Nephron progenitor cell (in vitro differentiated cells): ENCODE results near the gene MAP4K4.
A peak's percentile ranks its signal among the peaks of the same experiment; 100 is the strongest.

Source experiments
- DNase-seq: peaks from one replicate; pipeline ENCODE4 v3.0.0; 2021
- H3K27ac Mint-ChIP-seq: 2 replicates; pipeline ENCODE4 v1.8.0; 2021; ENCODE audit warnings: mild to moderate bottlenecking, moderate library complexity, mixed read lengths
- H3K27me3 Mint-ChIP-seq: 2 replicates; pipeline ENCODE4 v1.8.0; 2021; ENCODE audit warnings: mild to moderate bottlenecking, low read depth, mixed read lengths; ENCODE audit not compliant: poor library complexity
- H3K36me3 Mint-ChIP-seq: 2 replicates; pipeline ENCODE4 v1.8.0; 2021; ENCODE audit warnings: low read depth, mixed read lengths
- H3K4me1 Mint-ChIP-seq: 2 replicates; pipeline ENCODE4 v1.8.0; 2021; ENCODE audit warnings: mixed read lengths
- H3K4me3 Mint-ChIP-seq: 2 replicates; pipeline ENCODE4 v1.8.0; 2021; ENCODE audit warnings: mild to moderate bottlenecking, moderate library complexity, mixed read lengths
- H3K9me3 Mint-ChIP-seq: 2 replicates; pipeline ENCODE4 v1.8.0; 2021; ENCODE audit warnings: mild to moderate bottlenecking, moderate library complexity, mixed read lengths
- TF ChIP-seq, protein P1 (sequence below): fragments of 200-600 bp; sonication (generic); IDR thresholded peaks from 2 replicates; pipeline ENCODE4 v1.5.0; 2021; ENCODE audit warnings: antibody characterized with exemption

Gene MAP4K4

DNA sequence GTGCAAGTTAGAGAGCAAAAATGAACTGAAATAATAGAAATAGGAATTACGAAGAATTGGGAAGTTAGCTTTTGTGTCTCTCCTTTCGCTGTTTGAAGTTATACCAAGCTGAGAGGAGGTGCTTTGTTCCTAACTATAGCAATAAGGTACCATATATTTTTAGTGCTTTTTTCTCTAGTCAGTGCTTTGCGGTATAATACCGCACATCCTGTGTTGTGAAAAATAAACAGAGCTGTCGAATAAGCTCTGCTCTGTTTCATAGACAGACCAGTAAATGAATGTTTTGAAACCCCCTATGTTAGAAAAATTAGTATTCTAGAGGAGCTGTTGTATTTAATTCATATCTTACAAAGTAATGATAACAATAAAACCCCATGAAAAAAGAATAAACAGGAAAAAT, 130.8 kb downstream of the MAP4K4 start:
- TF ChIP-seq, protein P1, sequence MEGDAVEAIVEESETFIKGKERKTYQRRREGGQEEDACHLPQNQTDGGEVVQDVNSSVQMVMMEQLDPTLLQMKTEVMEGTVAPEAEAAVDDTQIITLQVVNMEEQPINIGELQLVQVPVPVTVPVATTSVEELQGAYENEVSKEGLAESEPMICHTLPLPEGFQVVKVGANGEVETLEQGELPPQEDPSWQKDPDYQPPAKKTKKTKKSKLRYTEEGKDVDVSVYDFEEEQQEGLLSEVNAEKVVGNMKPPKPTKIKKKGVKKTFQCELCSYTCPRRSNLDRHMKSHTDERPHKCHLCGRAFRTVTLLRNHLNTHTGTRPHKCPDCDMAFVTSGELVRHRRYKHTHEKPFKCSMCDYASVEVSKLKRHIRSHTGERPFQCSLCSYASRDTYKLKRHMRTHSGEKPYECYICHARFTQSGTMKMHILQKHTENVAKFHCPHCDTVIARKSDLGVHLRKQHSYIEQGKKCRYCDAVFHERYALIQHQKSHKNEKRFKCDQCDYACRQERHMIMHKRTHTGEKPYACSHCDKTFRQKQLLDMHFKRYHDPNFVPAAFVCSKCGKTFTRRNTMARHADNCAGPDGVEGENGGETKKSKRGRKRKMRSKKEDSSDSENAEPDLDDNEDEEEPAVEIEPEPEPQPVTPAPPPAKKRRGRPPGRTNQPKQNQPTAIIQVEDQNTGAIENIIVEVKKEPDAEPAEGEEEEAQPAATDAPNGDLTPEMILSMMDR, result no peak
- Mint-ChIP-seq H3K27me3 (no peaks in the 10 kb centered on the region), H3K4me1 (peaks cover 6% of the 10 kb centered on the region), H3K27ac (peak overlapping the region; percentile 9), H3K4me3 (no peak overlapping the region), H3K9me3 (no peaks in the 10 kb centered on the region), H3K36me3 (peaks cover 49% of the 10 kb centered on the region)
- DNase-seq, result no peak

DNA sequence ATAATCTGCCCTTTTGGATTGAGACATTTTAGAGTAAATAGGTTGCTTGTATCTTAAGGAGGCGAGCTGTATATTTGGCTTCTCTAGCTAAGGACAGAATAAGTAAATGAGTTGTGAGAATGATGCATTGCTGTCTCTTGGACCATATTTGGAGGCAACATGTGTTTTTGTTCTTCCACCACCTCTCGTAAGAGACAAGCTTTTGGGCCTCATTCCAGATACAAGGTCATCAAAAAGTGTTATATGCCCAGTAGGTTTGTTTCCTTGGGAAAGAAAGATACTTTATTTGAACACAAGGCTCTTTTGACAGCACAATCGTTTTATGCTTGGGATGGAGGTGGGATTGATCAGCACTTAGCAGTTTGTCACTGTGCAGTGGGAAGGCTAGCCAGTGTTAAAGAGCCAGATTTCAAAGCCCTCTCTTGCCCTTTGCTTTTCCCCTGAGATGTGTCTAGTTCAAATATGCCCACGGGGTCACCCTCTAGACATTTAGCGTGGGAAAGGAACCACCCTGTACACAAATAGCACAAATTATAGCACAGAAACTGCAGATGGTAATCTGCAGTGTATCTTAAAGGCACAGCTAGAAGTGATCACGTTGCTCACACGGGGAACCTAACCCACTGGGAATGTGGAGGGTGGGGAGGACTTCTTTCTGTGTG, 131.3 kb downstream of the MAP4K4 start:
- Mint-ChIP-seq H3K4me1 (peaks cover under 1% of the 10 kb centered on the region), H3K27ac (peak overlapping the region; percentile 54), H3K4me3 (no peak overlapping the region), H3K27me3 (no peaks in the 10 kb centered on the region), H3K36me3 (peaks cover 49% of the 10 kb centered on the region), H3K9me3 (no peaks in the 10 kb centered on the region)
- TF ChIP-seq, protein P1, result no peak
- DNase-seq, result no peak

DNA sequence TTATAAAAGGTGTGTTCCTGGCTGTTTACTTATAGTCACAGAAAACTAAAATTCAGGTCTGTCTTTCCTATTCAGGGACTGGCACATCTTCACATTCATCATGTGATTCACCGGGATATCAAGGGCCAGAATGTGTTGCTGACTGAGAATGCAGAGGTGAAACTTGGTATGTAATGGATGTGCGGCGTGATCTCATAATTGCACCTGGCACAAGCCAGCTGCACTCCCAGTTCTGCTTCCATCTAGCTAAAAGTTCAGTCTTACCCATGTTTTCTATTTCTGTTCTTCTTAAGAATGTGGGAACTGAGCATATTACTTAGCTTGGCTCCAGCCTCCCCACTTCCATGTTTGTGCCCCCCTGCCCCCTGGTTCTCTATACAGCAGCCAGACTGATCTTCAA, 131.9 kb downstream of the MAP4K4 start:
- H3K4me1 Mint-ChIP-seq, result no peaks in the 10 kb centered on the region
- no peak for DNase-seq
- H3K27me3 Mint-ChIP-seq, result no peaks in the 10 kb centered on the region
- TF ChIP-seq, protein P1, result no peak
- no peaks in the 10 kb centered on the region for H3K9me3 Mint-ChIP-seq
- no peak overlapping the region for H3K27ac Mint-ChIP-seq
- no peak overlapping the region for H3K4me3 Mint-ChIP-seq
- peaks cover 52% of the 10 kb centered on the region for H3K36me3 Mint-ChIP-seq

DNA sequence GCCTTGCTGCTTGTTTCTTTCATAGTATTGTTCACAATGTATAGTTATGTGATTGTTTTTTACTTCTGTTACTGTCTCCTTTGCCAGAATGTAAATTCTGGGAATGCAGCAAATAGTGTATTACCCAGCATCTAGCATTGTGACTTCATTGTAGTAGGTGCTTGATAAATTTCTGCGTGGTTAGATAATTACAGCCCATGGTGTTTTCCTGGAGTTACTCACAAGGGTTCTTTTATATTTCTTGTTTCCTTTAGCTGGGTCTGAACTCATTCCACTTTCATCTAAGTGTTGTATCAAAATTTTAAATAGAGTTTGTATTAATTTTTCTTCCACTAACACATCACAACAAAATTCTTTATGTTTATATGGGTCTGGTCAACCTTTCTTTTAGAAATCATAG, 132.6 kb downstream of the MAP4K4 start:
- no peaks in the 10 kb centered on the region for H3K9me3 Mint-ChIP-seq
- H3K27ac Mint-ChIP-seq, result no peak overlapping the region
- no peak for DNase-seq
- no peaks in the 10 kb centered on the region for H3K4me1 Mint-ChIP-seq
- TF ChIP-seq, protein P1, result no peak
- H3K36me3 Mint-ChIP-seq, result peaks cover 54% of the 10 kb centered on the region
- H3K27me3 Mint-ChIP-seq, result no peaks in the 10 kb centered on the region
- H3K4me3 Mint-ChIP-seq, result no peak overlapping the region

DNA sequence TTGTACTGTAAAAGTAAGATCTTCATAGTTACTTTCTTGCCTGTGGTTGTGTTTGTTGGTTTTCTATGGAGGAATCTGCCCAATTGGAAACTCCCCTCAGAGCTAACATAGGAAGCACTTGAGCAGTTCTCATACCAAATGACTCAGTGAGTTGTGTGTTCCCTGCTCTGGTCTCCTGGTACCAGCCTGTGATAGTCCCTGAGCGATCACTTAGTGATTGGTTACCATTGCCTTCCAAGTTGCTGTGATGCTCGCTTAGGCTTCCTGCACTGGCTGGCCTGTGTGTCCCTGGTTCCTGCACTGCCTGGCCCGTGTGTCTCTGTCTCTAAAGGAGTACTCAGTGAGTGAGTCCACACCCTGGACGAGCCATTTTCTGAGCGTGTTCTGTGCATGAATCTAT, 133.0 kb downstream of the MAP4K4 start:
- H3K9me3 Mint-ChIP-seq, result no peaks in the 10 kb centered on the region
- H3K27ac Mint-ChIP-seq, result no peak overlapping the region
- no peaks in the 10 kb centered on the region for H3K4me1 Mint-ChIP-seq
- TF ChIP-seq, protein P1, result no peak
- peaks cover 53% of the 10 kb centered on the region for H3K36me3 Mint-ChIP-seq
- no peak overlapping the region for H3K4me3 Mint-ChIP-seq
- DNase-seq, result no peak
- no peaks in the 10 kb centered on the region for H3K27me3 Mint-ChIP-seq

DNA sequence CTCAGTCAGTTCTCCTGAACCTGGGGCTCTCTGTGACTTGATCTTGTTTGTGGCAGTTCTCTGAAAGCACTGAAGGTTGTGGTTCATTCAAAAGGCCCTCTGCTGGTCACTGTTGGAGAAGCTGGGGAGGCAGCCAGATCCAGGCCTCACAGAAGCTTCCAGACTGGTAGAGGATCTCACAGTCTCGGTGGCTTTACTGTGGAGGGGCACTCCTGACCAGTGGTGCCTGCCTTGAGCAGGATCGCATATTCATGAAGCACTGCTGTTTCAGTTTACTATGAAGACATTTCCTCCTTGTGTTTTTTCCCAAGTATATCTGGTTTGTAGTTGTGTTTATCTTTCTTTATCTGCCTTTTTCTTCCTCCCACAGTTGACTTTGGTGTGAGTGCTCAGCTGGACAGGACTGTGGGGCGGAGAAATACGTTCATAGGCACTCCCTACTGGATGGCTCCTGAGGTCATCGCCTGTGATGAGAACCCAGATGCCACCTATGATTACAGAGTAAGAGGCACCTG, 133.9 kb downstream of the MAP4K4 start:
- TF ChIP-seq, protein P1, result peak; percentile 58
- no peaks in the 10 kb centered on the region for H3K9me3 Mint-ChIP-seq
- no peak overlapping the region for H3K4me3 Mint-ChIP-seq
- peak overlapping the region; percentile 81 for H3K27ac Mint-ChIP-seq
- H3K27me3 Mint-ChIP-seq, result no peaks in the 10 kb centered on the region
- H3K4me1 Mint-ChIP-seq, result no peaks in the 10 kb centered on the region
- H3K36me3 Mint-ChIP-seq, result peaks cover 56% of the 10 kb centered on the region
- peak; percentile 54 for DNase-seq
